ENCODE measurements around the gene PDE11A. TPM values are rescaled to one million over a fixed set of nuclear protein-coding genes. Genes with fewer than 3 reads are reported as not detected.

PDE11A gene
- total RNA-seq, 5 donors from 2014 or later (not counting 1 experiment from before 2014, with no cell fraction given): not detected

DNA sequence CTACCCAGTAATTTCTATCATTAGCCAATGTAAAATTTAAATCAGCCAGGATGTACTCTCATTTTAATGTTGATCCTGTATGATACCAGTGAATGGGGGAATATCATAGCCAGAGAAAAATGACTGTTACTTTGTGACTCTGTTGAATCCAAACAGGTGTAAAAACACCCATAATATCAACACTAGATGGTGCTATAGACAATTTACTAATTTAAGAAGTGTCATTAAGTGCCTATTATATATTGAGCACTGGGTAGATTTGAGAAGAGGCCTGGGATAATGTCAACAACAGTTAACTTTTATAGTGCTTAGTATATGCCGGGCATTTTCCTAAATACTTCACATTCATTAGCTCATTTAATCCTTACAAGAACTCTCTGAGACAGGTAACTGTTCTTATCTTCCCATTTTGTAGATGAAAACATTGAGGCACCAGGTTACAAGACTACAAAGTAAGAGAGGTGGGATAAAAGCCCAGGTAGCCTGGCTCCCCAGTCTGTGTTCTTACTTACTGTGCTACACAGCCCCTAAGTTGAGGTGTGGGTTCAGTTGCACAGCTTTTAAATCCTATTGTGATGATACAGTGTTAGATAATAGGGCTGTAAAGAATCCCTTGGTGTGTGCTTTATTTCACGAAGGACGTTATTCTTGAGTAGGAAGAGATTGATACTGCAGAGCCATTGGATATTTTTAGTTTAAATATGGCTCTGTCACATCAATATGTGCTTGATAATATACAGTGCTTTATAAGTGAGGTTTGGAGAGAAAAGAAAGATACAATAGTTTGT lies 354.6 kb downstream of the PDE11A start:
- WGBS (ENCODE audit: insufficient coverage): 100% methylated on average over 2 of the region's 3 CpGs
- Histone ChIP-seq H3K9me3 (no peaks in the 10 kb centered on the region), H3K4me3 (ENCODE audit: control insufficient read depth in 1 of 2, extremely low read depth in 1 of 2, low read length in 1 of 2) (no peak overlapping the region), H3K4me1 (ENCODE audit: control insufficient read depth in 1 of 2, extremely low read depth in 1 of 2, insufficient read depth in 2 of 2, low read length in 2 of 2) (no peaks in the 10 kb centered on the region), H3K36me3 (ENCODE audit: control insufficient read depth in 2 of 2, extremely low read depth in 1 of 2, insufficient read depth in 1 of 2, low read length in 1 of 2) (no peaks in the 10 kb centered on the region), H3K27me3 (replicated peaks in 1 of 2; ENCODE audit: control insufficient read depth in 2 of 2, extremely low read depth in 1 of 2, insufficient read depth in 2 of 2, low read length in 1 of 2) (no peaks in the 10 kb centered on the region), H3K27ac (ENCODE audit: low read length) (no peak overlapping the region)
- Mint-ChIP-seq H3K27me3 (peaks cover 0 to 6% of the 10 kb centered on the region in 2 donors), H3K4me3 (no peak overlapping the region), H3K9me3 (no peaks in the 10 kb centered on the region), H3K36me3 (no peaks in the 10 kb centered on the region), H3K4me1 (no peaks in the 10 kb centered on the region), H3K27ac (no peak overlapping the region)
- ATAC-seq (replicated peaks in 1 of 4): no peak
- ChIA-PET POLR2A (no interaction called here), CTCF (interaction anchor here in 1 of 2 donors (0.7 kb wide), 1 partner anchor 11 kb away, joined by 3 read pairs; no protein-coding TSS in a partner anchor)
- DNase-seq: no peak

DNA sequence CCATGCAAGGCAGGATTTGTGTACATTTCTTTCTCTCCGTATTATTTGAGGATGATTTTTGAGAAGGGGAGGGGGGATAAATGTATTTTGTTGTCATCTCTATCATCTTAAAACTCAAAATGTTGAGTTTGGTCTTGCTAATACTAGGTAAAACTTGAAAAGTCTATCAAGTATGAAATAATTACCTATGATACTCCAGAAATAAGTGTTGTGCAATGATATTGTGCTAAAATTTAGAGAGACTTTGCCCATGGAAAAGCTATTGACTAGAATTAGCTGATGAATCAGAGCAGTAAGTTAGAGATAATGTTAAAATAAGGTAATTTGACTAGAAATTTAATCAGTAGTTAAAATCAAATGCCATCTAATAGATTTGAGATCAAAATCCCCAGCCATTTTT lies 356.1 kb downstream of the PDE11A start:
- CTCF ChIA-PET: no interaction called here

DNA sequence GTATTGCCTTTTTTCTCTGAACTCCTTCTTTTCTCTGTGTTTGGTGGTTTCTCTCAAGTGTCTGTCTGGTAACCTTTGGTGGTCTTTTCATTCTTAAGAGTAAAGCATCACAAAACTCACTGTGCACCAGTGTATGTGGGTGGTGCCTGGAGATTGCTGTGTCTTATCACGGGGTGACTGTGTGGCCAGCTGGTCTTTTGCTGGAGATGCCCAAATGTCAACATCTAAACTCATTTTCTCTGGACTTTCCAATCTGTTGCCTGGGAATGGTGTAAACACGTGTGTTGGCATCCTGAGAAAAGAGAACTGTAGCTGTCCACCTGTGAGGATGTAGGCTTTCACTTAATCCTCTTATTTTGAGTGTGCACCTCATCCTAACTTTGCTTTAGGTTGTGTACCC lies 356.8 kb downstream of the PDE11A start:
- CTCF ChIA-PET: no interaction called here
- H3K36me3 Mint-ChIP-seq: no peaks in the 10 kb centered on the region
- no peak overlapping the region for H3K4me3 Mint-ChIP-seq
- POLR2A ChIA-PET: no interaction called here
- H3K36me3 ChIP-seq (ENCODE audit: control insufficient read depth in 2 of 2, extremely low read depth in 1 of 2, insufficient read depth in 1 of 2, low read length in 1 of 2): no peaks in the 10 kb centered on the region
- H3K27me3 Mint-ChIP-seq: peaks cover 0 to 6% of the 10 kb centered on the region in 2 donors
- no peak overlapping the region for H3K4me3 ChIP-seq (ENCODE audit: control insufficient read depth in 1 of 2, extremely low read depth in 1 of 2, low read length in 1 of 2)
- WGBS (ENCODE audit: insufficient coverage): no CpG with 5 or more reads among the region's 2 CpGs
- H3K27ac ChIP-seq (ENCODE audit: low read length): no peak overlapping the region
- no peak for DNase-seq
- no peaks in the 10 kb centered on the region for H3K9me3 Mint-ChIP-seq
- H3K27me3 ChIP-seq (replicated peaks in 1 of 2; ENCODE audit: control insufficient read depth in 2 of 2, extremely low read depth in 1 of 2, insufficient read depth in 2 of 2, low read length in 1 of 2): no peaks in the 10 kb centered on the region
- no peaks in the 10 kb centered on the region for H3K4me1 Mint-ChIP-seq
- H3K9me3 ChIP-seq: no peaks in the 10 kb centered on the region
- H3K4me1 ChIP-seq (ENCODE audit: control insufficient read depth in 1 of 2, extremely low read depth in 1 of 2, insufficient read depth in 2 of 2, low read length in 2 of 2): no peaks in the 10 kb centered on the region
- H3K27ac Mint-ChIP-seq: no peak overlapping the region
- ATAC-seq (replicated peaks in 1 of 4): no peak

More for the DNA sequence above, 356.1 kb downstream of the PDE11A start:
- no CpG with 5 or more reads among the region's 1 CpG for WGBS (ENCODE audit: insufficient coverage)
- no peaks in the 10 kb centered on the region for H3K36me3 Mint-ChIP-seq
- POLR2A ChIA-PET: no interaction called here
- no peaks in the 10 kb centered on the region for H3K4me1 Mint-ChIP-seq
- no peak overlapping the region for H3K4me3 ChIP-seq (ENCODE audit: control insufficient read depth in 1 of 2, extremely low read depth in 1 of 2, low read length in 1 of 2)
- H3K4me1 ChIP-seq (ENCODE audit: control insufficient read depth in 1 of 2, extremely low read depth in 1 of 2, insufficient read depth in 2 of 2, low read length in 2 of 2): no peaks in the 10 kb centered on the region
- no peaks in the 10 kb centered on the region for H3K36me3 ChIP-seq (ENCODE audit: control insufficient read depth in 2 of 2, extremely low read depth in 1 of 2, insufficient read depth in 1 of 2, low read length in 1 of 2)
- no peak overlapping the region for H3K27ac ChIP-seq (ENCODE audit: low read length)
- no peak overlapping the region for H3K4me3 Mint-ChIP-seq
- ATAC-seq (replicated peaks in 1 of 4): no peak
- H3K9me3 ChIP-seq: no peaks in the 10 kb centered on the region
- no peak overlapping the region for H3K27ac Mint-ChIP-seq
- H3K27me3 ChIP-seq (replicated peaks in 1 of 2; ENCODE audit: control insufficient read depth in 2 of 2, extremely low read depth in 1 of 2, insufficient read depth in 2 of 2, low read length in 1 of 2): no peaks in the 10 kb centered on the region
- no peaks in the 10 kb centered on the region for H3K9me3 Mint-ChIP-seq
- DNase-seq: no peak
- peaks cover 0 to 6% of the 10 kb centered on the region in 2 donors for H3K27me3 Mint-ChIP-seq

DNA sequence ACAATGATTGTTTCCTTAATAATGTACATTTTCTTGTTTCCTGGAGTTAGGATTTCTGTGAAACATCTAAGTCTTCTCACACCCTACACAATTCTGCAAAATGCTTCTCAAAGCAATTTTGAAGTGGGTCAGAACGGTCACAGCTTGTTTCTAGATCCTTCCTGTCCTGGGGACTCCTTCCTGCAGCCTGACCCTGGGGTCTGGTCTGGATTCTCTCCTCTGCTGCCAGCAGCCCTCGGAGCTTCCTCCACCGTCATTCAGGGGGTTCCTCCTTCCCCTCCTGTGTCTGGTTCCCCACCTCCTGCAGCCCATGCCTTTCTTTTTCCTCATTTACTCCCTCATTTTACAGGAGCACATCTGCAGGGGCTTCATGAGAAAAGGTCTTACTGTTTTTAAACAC lies 357.9 kb downstream of the PDE11A start:
- Mint-ChIP-seq H3K27ac (no peak overlapping the region), H3K36me3 (no peaks in the 10 kb centered on the region), H3K4me1 (no peaks in the 10 kb centered on the region), H3K4me3 (no peak overlapping the region), H3K27me3 (peaks cover 0 to 6% of the 10 kb centered on the region in 2 donors), H3K9me3 (no peaks in the 10 kb centered on the region)
- WGBS (ENCODE audit: insufficient coverage): 26% methylated on average over 3 of the region's 3 CpGs
- ChIA-PET CTCF (interaction anchor here in 1 of 2 donors (0.6 to 1.2 kb wide), 2 partner anchors 12 to 20 kb away, joined by 3 to 4 read pairs; no protein-coding TSS in a partner anchor), POLR2A (no interaction called here)
- DNase-seq: no peak
- H3K4me3 ChIP-seq (ENCODE audit: control insufficient read depth in 1 of 2, extremely low read depth in 1 of 2, low read length in 1 of 2): no peak overlapping the region
- H3K27ac ChIP-seq (ENCODE audit: low read length): no peak overlapping the region
- no peaks in the 10 kb centered on the region for H3K4me1 ChIP-seq (ENCODE audit: control insufficient read depth in 1 of 2, extremely low read depth in 1 of 2, insufficient read depth in 2 of 2, low read length in 2 of 2)
- H3K9me3 ChIP-seq: no peaks in the 10 kb centered on the region
- no peak for ATAC-seq (replicated peaks in 1 of 4)
- H3K36me3 ChIP-seq (ENCODE audit: control insufficient read depth in 2 of 2, extremely low read depth in 1 of 2, insufficient read depth in 1 of 2, low read length in 1 of 2): no peaks in the 10 kb centered on the region
- H3K27me3 ChIP-seq (replicated peaks in 1 of 2; ENCODE audit: control insufficient read depth in 2 of 2, extremely low read depth in 1 of 2, insufficient read depth in 2 of 2, low read length in 1 of 2): peaks cover 0 to 3% of the 10 kb centered on the region in 2 experiments

DNA sequence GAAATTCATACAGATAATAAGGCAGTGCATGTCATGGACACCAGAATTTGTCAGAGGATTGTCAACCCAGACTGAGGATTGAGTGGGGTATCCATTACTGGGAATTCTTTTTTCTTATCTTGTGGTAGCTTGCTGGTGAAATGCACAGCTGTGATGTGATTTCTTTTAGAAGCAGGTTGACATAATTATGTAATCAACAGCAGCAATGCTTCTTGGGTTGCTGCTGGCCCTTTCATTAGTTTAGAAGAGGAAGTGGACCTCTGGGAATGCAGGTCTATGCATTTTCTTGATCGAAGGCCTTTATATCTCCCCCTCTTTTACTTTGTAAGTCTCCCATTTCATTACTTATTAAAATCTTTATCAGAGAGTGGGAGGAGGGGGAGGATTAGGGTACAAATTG lies 360.1 kb downstream of the PDE11A start:
- ChIA-PET CTCF (no interaction called here), POLR2A (no interaction called here)
- ATAC-seq (replicated peaks in 1 of 4): no peak
- Mint-ChIP-seq H3K4me3 (no peak overlapping the region), H3K36me3 (no peaks in the 10 kb centered on the region), H3K4me1 (no peaks in the 10 kb centered on the region), H3K27me3 (peaks cover 0 to 6% of the 10 kb centered on the region in 2 donors), H3K27ac (no peak overlapping the region), H3K9me3 (no peaks in the 10 kb centered on the region)
- Histone ChIP-seq H3K36me3 (ENCODE audit: control insufficient read depth in 2 of 2, extremely low read depth in 1 of 2, insufficient read depth in 1 of 2, low read length in 1 of 2) (no peaks in the 10 kb centered on the region), H3K27me3 (replicated peaks in 1 of 2; ENCODE audit: control insufficient read depth in 2 of 2, extremely low read depth in 1 of 2, insufficient read depth in 2 of 2, low read length in 1 of 2) (peaks cover 0 to 13% of the 10 kb centered on the region in 2 experiments), H3K4me1 (ENCODE audit: control insufficient read depth in 1 of 2, extremely low read depth in 1 of 2, insufficient read depth in 2 of 2, low read length in 2 of 2) (no peaks in the 10 kb centered on the region), H3K4me3 (ENCODE audit: control insufficient read depth in 1 of 2, extremely low read depth in 1 of 2, low read length in 1 of 2) (no peak overlapping the region), H3K9me3 (no peaks in the 10 kb centered on the region), H3K27ac (ENCODE audit: low read length) (no peak overlapping the region)
- no CpG with 5 or more reads among the region's 1 CpG for WGBS (ENCODE audit: insufficient coverage)
- DNase-seq: no peak

DNA sequence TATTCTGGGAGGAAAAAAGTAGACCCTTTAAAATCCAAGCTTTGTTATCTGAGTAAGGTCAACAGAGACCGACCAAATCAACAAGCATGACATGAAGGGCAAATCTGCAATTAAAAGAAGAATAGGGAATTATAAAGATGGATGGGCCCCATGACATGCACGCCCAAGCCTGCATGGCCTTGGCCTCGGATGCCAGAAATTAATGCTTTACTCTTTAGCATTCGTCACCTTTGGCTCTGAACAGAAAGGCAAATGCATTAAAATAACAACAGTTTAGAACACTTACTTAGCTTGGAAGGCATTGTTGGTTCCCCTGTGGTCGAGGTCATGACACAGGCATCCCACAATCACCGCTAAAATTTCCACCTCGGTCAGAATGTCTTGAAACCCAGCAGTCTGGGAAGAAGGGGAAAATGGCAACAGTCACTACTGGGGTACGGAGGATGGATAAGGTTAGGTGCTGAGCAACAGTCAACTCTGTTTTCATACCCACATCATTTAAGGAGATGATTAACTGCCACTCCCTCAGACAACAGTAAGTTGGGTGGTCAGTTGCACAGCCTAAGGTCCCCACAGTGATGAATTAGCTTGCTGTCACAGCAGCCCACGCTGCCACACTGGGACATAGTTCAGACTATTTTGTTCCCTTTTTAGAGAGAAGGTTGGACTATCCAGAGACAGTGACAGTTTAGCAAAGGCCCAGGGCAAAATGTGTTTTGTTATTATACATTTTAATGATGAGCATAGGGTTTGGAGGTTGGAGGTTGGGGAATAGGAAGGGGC lies 360.9 kb downstream of the PDE11A start:
- H3K4me3 ChIP-seq (ENCODE audit: control insufficient read depth in 1 of 2, extremely low read depth in 1 of 2, low read length in 1 of 2): no peak overlapping the region
- WGBS (ENCODE audit: insufficient coverage): 100% methylated on average over 2 of the region's 9 CpGs
- Mint-ChIP-seq H3K27me3 (peaks cover 0 to 6% of the 10 kb centered on the region in 2 donors), H3K4me1 (no peaks in the 10 kb centered on the region), H3K27ac (no peak overlapping the region), H3K36me3 (no peaks in the 10 kb centered on the region), H3K4me3 (no peak overlapping the region), H3K9me3 (no peaks in the 10 kb centered on the region)
- CTCF ChIA-PET: no interaction called here
- ATAC-seq (replicated peaks in 1 of 4) (no peak), DNase-seq (no peak)
- POLR2A ChIA-PET: no interaction called here
- H3K27ac ChIP-seq (ENCODE audit: low read length): no peak overlapping the region
- H3K27me3 ChIP-seq (replicated peaks in 1 of 2; ENCODE audit: control insufficient read depth in 2 of 2, extremely low read depth in 1 of 2, insufficient read depth in 2 of 2, low read length in 1 of 2): peaks cover 0 to 14% of the 10 kb centered on the region in 2 experiments
- H3K4me1 ChIP-seq (ENCODE audit: control insufficient read depth in 1 of 2, extremely low read depth in 1 of 2, insufficient read depth in 2 of 2, low read length in 2 of 2): no peaks in the 10 kb centered on the region
- H3K9me3 ChIP-seq: no peaks in the 10 kb centered on the region
- no peaks in the 10 kb centered on the region for H3K36me3 ChIP-seq (ENCODE audit: control insufficient read depth in 2 of 2, extremely low read depth in 1 of 2, insufficient read depth in 1 of 2, low read length in 1 of 2)

All from T-cell (primary cell).